ENCODE measurements around the gene KLHL26.

DNA sequence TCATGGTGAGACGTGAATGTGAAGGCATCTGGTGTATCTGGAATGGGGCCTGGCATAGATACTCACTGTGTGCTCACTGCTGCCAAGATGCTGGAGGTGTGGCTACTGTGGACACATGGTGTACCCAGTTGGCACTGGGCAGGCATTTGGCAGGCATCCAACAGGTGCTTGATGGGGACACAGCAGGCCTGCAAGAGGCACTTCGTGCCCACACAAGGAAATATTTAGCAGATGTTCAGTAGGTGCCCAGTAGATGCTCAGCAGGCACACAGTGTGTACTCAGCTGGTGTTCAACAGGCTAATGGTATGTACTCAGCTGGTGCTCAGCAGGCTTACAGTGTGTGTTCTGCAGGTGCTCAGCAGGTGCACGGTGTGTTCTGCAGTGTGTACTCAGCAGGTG lies 60.9 kb downstream of the KLHL26 start:
- TF ChIP-seq RAD21 (conservative IDR thresholded peaks at IDR 0.05) (no peak), EP300 (conservative IDR thresholded peaks at IDR 0.05; ENCODE audit: poor library complexity, severe bottlenecking) (no peak), POLR2AphosphoS5 (IDR thresholded peaks at IDR 0.05) (no peak)
- TF ChIP-seq, protein P1, sequence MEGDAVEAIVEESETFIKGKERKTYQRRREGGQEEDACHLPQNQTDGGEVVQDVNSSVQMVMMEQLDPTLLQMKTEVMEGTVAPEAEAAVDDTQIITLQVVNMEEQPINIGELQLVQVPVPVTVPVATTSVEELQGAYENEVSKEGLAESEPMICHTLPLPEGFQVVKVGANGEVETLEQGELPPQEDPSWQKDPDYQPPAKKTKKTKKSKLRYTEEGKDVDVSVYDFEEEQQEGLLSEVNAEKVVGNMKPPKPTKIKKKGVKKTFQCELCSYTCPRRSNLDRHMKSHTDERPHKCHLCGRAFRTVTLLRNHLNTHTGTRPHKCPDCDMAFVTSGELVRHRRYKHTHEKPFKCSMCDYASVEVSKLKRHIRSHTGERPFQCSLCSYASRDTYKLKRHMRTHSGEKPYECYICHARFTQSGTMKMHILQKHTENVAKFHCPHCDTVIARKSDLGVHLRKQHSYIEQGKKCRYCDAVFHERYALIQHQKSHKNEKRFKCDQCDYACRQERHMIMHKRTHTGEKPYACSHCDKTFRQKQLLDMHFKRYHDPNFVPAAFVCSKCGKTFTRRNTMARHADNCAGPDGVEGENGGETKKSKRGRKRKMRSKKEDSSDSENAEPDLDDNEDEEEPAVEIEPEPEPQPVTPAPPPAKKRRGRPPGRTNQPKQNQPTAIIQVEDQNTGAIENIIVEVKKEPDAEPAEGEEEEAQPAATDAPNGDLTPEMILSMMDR (IDR thresholded peaks at IDR 0.05; ENCODE audit: poor library complexity, severe bottlenecking): no peak

Measured in neural cell (in vitro differentiated cells).